Hepatocyte (in vitro differentiated cells): ENCODE results near the gene ATF6.

Experiments
- CTCF ChIP-seq: fragments of 200-600 bp; sonication (generic); IDR thresholded peaks from 2 replicates; pipeline ENCODE4 v1.5.1; 2016; ENCODE audit warnings: antibody characterized with exemption, mild to moderate bottlenecking; ENCODE audit not compliant: poor library complexity
- EZH2 ChIP-seq: fragments of 200-600 bp; sonication (generic); IDR thresholded peaks from 2 replicates; pipeline ENCODE4 v1.6.1; 2016; ENCODE audit warnings: antibody characterized with exemption, mild to moderate bottlenecking, borderline replicate concordance

GRCh38 chr1:161997152-161997551 is 231.0 kb downstream of the ATF6 start:
- TF ChIP-seq EZH2 (no peak), CTCF (no peak)
